HepG2 (cell line): ENCODE results near the gene P2RX3. TPM values are rescaled to one million over a fixed set of nuclear protein-coding genes. Genes with fewer than 3 reads are reported as not detected.

ENCODE experiments used
- CC2D1A ChIP-seq: sonication (generic); formaldehyde crosslinking; IDR thresholded peaks from 2 replicates; pipeline ENCODE4 v1.8.1; 2023; ENCODE audit warnings: mild to moderate bottlenecking, missing genetic modification reagents
- HDAC2 ChIP-seq: sonication (generic); formaldehyde crosslinking; IDR thresholded peaks from 2 replicates; pipeline ENCODE4 v1.4.0; 2020; ENCODE audit warnings: missing genetic modification reagents
- HNRNPUL1 ChIP-seq: fragments of 200-400 bp; formaldehyde crosslinking; IDR thresholded peaks from 2 replicates; pipeline ENCODE4 v1.6.1; 2017; ENCODE audit warnings: low read depth, mild to moderate bottlenecking, low read length, moderate library complexity
- IRF2 ChIP-seq: IDR thresholded peaks from 2 replicates; pipeline ENCODE4 v1.6.1; 2018; ENCODE audit warnings: missing genetic modification reagents, missing compliant biosample characterization
- KDM5B ChIP-seq: sonication (generic); formaldehyde crosslinking; IDR thresholded peaks from 2 replicates; pipeline ENCODE4 v1.4.0; 2020; ENCODE audit warnings: missing genetic modification reagents, mild to moderate bottlenecking, borderline replicate concordance
- MTF2 ChIP-seq: sonication (generic); formaldehyde crosslinking; IDR thresholded peaks from 2 replicates; pipeline ENCODE4 v1.5.0; 2020; ENCODE audit warnings: missing genetic modification reagents, borderline replicate concordance
- NFE2 ChIP-seq: sonication (generic); formaldehyde crosslinking; IDR thresholded peaks from 2 replicates; pipeline ENCODE4 v1.4.0; 2020; ENCODE audit warnings: missing genetic modification reagents
- NR2F1 ChIP-seq, 2 experiments: fragments of 450-650 bp in 1 of 2; formaldehyde crosslinking in 1 of 2; IDR thresholded peaks; 2 replicates each; pipeline versions ENCODE4 v1.5.0 to v1.6.1; 2016 to 2020; ENCODE audit warnings: mild to moderate bottlenecking in 1 of 2, missing compliant biosample characterization in 1 of 2, missing genetic modification reagents in 1 of 2, moderate library complexity in 1 of 2
- PAXIP1 ChIP-seq: sonication (generic); formaldehyde crosslinking; conservative IDR thresholded peaks from 2 replicates; pipeline ENCODE4 v1.4.0; 2020; ENCODE audit warnings: mild to moderate bottlenecking, missing genetic modification reagents, moderate library complexity
- SMAD9 ChIP-seq: sonication (generic); formaldehyde crosslinking; IDR thresholded peaks from 2 replicates; pipeline ENCODE4 v1.5.1; 2020; ENCODE audit warnings: mild to moderate bottlenecking, missing genetic modification reagents
- TBX2 ChIP-seq: sonication (generic); formaldehyde crosslinking; IDR thresholded peaks from 2 replicates; pipeline ENCODE4 v1.5.0; 2020; ENCODE audit warnings: missing genetic modification reagents, mild to moderate bottlenecking, borderline replicate concordance
- YY1 ChIP-seq: IDR thresholded peaks from 2 replicates; pipeline ENCODE4 v1.6.1; 2011; ENCODE audit warnings: low read length, low read depth, moderate library complexity, mild to moderate bottlenecking; ENCODE audit not compliant: insufficient read depth, insufficient replicate concordance
- ZNF564 ChIP-seq: sonication (generic); formaldehyde crosslinking; IDR thresholded peaks from 2 replicates; pipeline ENCODE4 v1.8.1; 2023; ENCODE audit warnings: mild to moderate bottlenecking, missing genetic modification reagents
- ZNF580 ChIP-seq: IDR thresholded peaks from 2 replicates; pipeline ENCODE4 v1.6.1; 2016; ENCODE audit warnings: low read depth, borderline replicate concordance
- polyA plus RNA-seq, 8 experiments: library from polyadenylated mRNA; depleted of rRNA in 3 of 8; stranded (reverse) in 7 of 8; unstranded in 1 of 8; fragments of >200 nt; fragmentation: Illumina TruSeq in 4 of 8; extraction: Trizol in 4 of 8; gene quantifications; 2 replicates each; pipeline versions ENCODE4 v1.2.1 to v1.2.3, GENCODE V29; 2011 to 2016; ENCODE audit warnings: low read depth in 4 of 8, missing spikeins in 1 of 8, mixed read lengths in 1 of 8; ENCODE audit not compliant: insufficient read depth in 1 of 8
- total RNA-seq, 5 experiments: library from RNA; depleted of rRNA; stranded (reverse); fragments of >200 nt; fragmentation: Illumina TruSeq; extraction: Trizol; gene quantifications; 2 replicates each; pipeline ENCODE4 v1.2.3, GENCODE V29; 2016; ENCODE audit warnings: low read depth in 1 of 5
- TF ChIP-seq, protein P1 (sequence below): sonication (generic); formaldehyde crosslinking; IDR thresholded peaks from 2 replicates; pipeline ENCODE4 v1.5.1; 2020; ENCODE audit warnings: mild to moderate bottlenecking, missing genetic modification reagents, moderate library complexity
- TF ChIP-seq, protein P2 (sequence below): sonication (generic); formaldehyde crosslinking; IDR thresholded peaks from 2 replicates; pipeline ENCODE4 v1.5.0; 2020; ENCODE audit warnings: missing genetic modification reagents, mild to moderate bottlenecking, borderline replicate concordance
- TF ChIP-seq, protein P3 (sequence below): sonication (generic); formaldehyde crosslinking; IDR thresholded peaks from 2 replicates; pipeline ENCODE4 v1.5.1; 2020; ENCODE audit warnings: missing genetic modification reagents, mild to moderate bottlenecking, borderline replicate concordance

Gene P2RX3
- total and polyA plus RNA-seq, 2 of the 13 experiments (the other 11 are each of a cell fraction or from before 2014, with no cell fraction given): 0.08 TPM; not detected in 1

- TF ChIP-seq NR2F1 (CRISPR knock-in tag; IDR thresholded peaks at IDR 0.05) (peak in 1 of 2 experiments; percentile 55; a peak in 1 of 4 replicates), KDM5B (CRISPR knock-in tag) (peak; percentile 58; the same call in 1 of the 2 replicates), ZNF564 (CRISPR knock-in tag) (no peak), HDAC2 (0 out of 2 replicates have a peak, but pooled peaks have one; percentile 14), NFE2 (CRISPR knock-in tag) (no peak), PAXIP1 (peak; percentile 39), CC2D1A (no peak), YY1 (peak; percentile 31), ZNF580 (CRISPR knock-in tag) (0 out of 2 replicates have a peak, but pooled peaks have one; percentile 33), TBX2 (peak; percentile 47; the same call in 1 of the 2 replicates), IRF2 (CRISPR knock-in tag) (no peak), SMAD9 (CRISPR knock-in tag) (no peak), HNRNPUL1 (no peak), MTF2 (CRISPR knock-in tag) (peak; percentile 60; the same call in 1 of the 2 replicates)
- TF ChIP-seq, protein P1, sequence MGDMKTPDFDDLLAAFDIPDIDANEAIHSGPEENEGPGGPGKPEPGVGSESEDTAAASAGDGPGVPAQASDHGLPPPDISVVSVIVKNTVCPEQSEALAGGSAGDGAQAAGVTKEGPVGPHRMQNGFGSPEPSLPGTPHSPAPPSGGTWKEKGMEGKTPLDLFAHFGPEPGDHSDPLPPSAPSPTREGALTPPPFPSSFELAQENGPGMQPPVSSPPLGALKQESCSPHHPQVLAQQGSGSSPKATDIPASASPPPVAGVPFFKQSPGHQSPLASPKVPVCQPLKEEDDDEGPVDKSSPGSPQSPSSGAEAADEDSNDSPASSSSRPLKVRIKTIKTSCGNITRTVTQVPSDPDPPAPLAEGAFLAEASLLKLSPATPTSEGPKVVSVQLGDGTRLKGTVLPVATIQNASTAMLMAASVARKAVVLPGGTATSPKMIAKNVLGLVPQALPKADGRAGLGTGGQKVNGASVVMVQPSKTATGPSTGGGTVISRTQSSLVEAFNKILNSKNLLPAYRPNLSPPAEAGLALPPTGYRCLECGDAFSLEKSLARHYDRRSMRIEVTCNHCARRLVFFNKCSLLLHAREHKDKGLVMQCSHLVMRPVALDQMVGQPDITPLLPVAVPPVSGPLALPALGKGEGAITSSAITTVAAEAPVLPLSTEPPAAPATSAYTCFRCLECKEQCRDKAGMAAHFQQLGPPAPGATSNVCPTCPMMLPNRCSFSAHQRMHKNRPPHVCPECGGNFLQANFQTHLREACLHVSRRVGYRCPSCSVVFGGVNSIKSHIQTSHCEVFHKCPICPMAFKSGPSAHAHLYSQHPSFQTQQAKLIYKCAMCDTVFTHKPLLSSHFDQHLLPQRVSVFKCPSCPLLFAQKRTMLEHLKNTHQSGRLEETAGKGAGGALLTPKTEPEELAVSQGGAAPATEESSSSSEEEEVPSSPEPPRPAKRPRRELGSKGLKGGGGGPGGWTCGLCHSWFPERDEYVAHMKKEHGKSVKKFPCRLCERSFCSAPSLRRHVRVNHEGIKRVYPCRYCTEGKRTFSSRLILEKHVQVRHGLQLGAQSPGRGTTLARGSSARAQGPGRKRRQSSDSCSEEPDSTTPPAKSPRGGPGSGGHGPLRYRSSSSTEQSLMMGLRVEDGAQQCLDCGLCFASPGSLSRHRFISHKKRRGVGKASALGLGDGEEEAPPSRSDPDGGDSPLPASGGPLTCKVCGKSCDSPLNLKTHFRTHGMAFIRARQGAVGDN (CRISPR knock-in tag): peak; percentile 74
- TF ChIP-seq, protein P2, sequence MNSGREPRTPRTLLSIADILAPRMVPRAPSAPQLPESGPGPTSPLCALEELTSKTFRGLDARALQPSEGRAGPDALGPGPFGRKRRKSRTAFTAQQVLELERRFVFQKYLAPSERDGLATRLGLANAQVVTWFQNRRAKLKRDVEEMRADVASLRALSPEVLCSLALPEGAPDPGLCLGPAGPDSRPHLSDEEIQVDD (CRISPR knock-in tag): 0 out of 2 replicates have a peak, but pooled peaks have one; percentile 31
- TF ChIP-seq, protein P3, sequence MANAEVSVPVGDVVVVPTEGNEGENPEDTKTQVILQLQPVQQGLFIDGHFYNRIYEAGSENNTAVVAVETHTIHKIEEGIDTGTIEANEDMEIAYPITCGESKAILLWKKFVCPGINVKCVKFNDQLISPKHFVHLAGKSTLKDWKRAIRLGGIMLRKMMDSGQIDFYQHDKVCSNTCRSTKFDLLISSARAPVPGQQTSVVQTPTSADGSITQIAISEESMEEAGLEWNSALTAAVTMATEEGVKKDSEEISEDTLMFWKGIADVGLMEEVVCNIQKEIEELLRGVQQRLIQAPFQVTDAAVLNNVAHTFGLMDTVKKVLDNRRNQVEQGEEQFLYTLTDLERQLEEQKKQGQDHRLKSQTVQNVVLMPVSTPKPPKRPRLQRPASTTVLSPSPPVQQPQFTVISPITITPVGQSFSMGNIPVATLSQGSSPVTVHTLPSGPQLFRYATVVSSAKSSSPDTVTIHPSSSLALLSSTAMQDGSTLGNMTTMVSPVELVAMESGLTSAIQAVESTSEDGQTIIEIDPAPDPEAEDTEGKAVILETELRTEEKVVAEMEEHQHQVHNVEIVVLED (CRISPR knock-in tag): no peak
These were observed 11.5 kb downstream of the P2RX3 start (continued) for GRCh38 chr11:57349491-57350274.
